ENCODE data around the gene GTPBP3.
"Not testable (repeated sequence)": the region's sequence is repeated elsewhere in the genome, so short reads cannot be mapped to it uniquely, and the experiment has no call there.

Gene GTPBP3

GRCh38 chr19:17341386-17341785 is 4.0 kb downstream of the GTPBP3 start:
- no peak for DNase-seq (ENCODE audit: low spot score)

GRCh38 chr19:17341845-17342244 is 4.5 kb downstream of the GTPBP3 start:
- DNase-seq (ENCODE audit: low spot score), result no peak

GRCh38 chr19:17346109-17346671 is 8.8 kb downstream of the GTPBP3 start:
- DNase-seq (ENCODE audit: low spot score), result peak; percentile 76

GRCh38 chr19:17347361-17347760 is 10.0 kb downstream of the GTPBP3 start:
- no peak for DNase-seq (ENCODE audit: low spot score)

GRCh38 chr19:17347877-17348276 is 10.5 kb downstream of the GTPBP3 start:
- DNase-seq (ENCODE audit: low spot score), result no peak

- no peak for DNase-seq (ENCODE audit: low spot score)
Measured at GRCh38 chr19:17348700-17349099, 11.3 kb downstream of the GTPBP3 start.

GRCh38 chr19:17351815-17352435 is 14.6 kb downstream of the GTPBP3 start:
- peak; percentile 38 for DNase-seq (ENCODE audit: low spot score)

- no peak for DNase-seq (ENCODE audit: low spot score)
Measured at GRCh38 chr19:17352608-17353280, 15.4 kb downstream of the GTPBP3 start.

- no peak for DNase-seq (ENCODE audit: low spot score)
Measured at GRCh38 chr19:17353386-17353785, 16.0 kb downstream of the GTPBP3 start.

- DNase-seq (ENCODE audit: low spot score), result no peak
Measured at GRCh38 chr19:17357078-17357666, 19.8 kb downstream of the GTPBP3 start.

GRCh38 chr19:17357724-17358123 is 20.4 kb downstream of the GTPBP3 start:
- DNase-seq (ENCODE audit: low spot score), result no peak

GRCh38 chr19:17358395-17358794 is 21.0 kb downstream of the GTPBP3 start:
- DNase-seq (ENCODE audit: low spot score), result peak; percentile 72

GRCh38 chr19:17359905-17360800 is 22.8 kb downstream of the GTPBP3 start:
- DNase-seq (ENCODE audit: low spot score), result no peak

GRCh38 chr19:17363852-17364605 is 26.7 kb downstream of the GTPBP3 start:
- DNase-seq (ENCODE audit: low spot score), result not testable (repeated sequence)

GRCh38 chr19:17365361-17365760 is 28.0 kb downstream of the GTPBP3 start:
- DNase-seq (ENCODE audit: low spot score), result no peak

- DNase-seq (ENCODE audit: low spot score), result no peak
Measured at GRCh38 chr19:17370026-17370587, 32.8 kb downstream of the GTPBP3 start.

- DNase-seq (ENCODE audit: low spot score), result no peak
Measured at GRCh38 chr19:17376935-17377600, 39.7 kb downstream of the GTPBP3 start, which contains the start of gene PLVAP. PLVAP (minus strand) TSS chr19:17377342; CDS start chr19:17377288, 54 bp downstream.

- DNase-seq (ENCODE audit: low spot score), result no peak
Measured at GRCh38 chr19:17378271-17378670, 40.9 kb downstream of the GTPBP3 start.

GRCh38 chr19:17379221-17379631 is 41.9 kb downstream of the GTPBP3 start:
- no peak for DNase-seq (ENCODE audit: low spot score)

GRCh38 chr19:17380426-17381138 is 43.2 kb downstream of the GTPBP3 start:
- DNase-seq (ENCODE audit: low spot score), result no peak

All from RKO (cell line).